Stimulated activated CD8-positive, alpha-beta memory T cell treated with anti-CD3 and anti-CD28 coated beads, Interleukin-15, amount 100 ng/mL, for 24 hours (primary cell): ENCODE measurements around the gene MAP6.

Experiments used
- DNase-seq: peaks from one replicate; pipeline ENCODE4 v3.0.0-alpha.2; 2020; ENCODE audit warnings: low read depth

Gene MAP6

GRCh38 chr11:75549370-75549958, 119.4 kb downstream of the MAP6 start:
- DNase-seq: no peak

- no peak for DNase-seq
These were observed 120.1 kb downstream of the MAP6 start for GRCh38 chr11:75548595-75549272.

- DNase-seq: no peak
These were observed 121.2 kb downstream of the MAP6 start for GRCh38 chr11:75547617-75548058.

DNA sequence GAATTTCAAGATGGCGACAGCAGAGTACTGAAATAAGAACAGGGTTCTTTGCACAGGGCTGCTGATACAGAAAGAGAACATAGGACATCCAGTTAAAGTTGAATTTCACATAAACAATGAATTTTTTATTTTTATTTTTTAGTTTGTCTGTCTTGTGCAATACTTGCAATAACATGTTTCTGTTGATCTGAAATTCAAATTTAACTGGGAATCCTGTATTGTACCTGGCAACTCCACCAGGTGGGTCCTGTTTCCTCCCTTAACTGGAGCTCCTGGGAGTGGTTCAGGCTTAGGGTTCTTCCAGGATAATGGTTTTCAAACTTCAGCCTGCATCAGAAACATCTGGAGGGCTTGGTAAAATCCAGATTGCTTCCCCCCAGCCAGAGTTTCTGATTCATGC, 121.7 kb downstream of the MAP6 start:
- no peak for DNase-seq

GRCh38 chr11:75543806-75544205, 125.0 kb downstream of the MAP6 start:
- DNase-seq: no peak

DNA sequence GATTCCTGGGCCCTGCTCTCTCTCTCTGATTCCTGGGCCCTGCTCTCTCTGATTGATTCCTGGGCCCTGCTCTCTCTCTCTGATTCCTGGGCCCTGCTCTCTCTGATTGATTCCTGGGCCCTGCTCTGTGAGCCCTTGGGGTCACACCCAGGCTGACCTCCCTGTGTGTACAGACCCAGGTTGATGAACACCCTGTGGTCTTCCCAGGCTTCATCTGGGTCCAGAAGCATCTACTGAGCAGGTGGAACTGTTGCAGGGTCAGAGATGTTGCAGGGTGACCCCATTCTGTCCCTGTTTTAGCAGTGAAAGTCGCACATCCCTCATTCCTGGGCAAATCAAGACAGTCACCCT, 126.8 kb downstream of the MAP6 start:
- no peak for DNase-seq

DNA sequence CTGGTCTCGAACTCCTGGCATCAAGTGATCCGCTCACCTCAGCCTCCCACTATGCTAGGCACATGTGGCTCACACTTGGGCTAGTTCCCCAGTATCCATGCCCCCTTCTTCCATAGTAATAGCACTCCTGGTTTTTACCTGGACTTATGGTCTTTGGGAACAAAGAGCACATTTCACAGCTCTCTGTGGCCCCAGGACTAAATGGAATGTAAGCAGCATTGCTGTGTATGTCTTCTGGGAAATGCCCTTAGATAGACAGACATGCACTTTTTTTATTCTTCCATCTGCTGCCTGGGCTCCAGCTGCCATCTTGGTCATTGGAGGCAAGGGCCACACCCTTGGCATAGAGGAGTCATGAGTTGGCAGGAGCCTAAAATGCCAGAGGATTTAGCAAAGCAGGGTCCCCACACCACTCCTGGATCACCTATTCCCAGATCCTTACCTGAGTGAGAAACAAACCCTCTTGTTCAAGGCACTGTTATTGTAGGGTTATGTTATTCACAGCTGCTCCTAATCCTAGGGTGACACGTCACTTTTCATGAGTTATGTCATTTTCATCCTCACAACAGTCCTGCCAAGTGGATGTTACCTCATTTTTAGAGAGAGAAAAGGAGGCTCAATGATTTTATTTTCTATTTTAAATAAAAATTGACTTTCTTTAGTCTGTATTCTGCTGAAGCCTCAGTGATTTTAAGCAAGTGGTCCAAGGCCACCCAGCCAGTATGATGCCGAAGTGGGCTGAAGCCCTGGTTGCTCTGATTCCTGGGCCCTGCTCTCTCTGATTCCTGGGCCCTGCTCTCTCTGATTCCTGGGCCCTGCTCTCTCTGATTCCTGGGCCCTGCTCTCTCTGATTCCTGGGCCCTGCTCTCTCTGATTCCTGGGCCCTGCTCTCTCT, 127.4 kb downstream of the MAP6 start:
- no peak for DNase-seq

GRCh38 chr11:75539459-75540334, 129.1 kb downstream of the MAP6 start:
- DNase-seq: no peak

DNA sequence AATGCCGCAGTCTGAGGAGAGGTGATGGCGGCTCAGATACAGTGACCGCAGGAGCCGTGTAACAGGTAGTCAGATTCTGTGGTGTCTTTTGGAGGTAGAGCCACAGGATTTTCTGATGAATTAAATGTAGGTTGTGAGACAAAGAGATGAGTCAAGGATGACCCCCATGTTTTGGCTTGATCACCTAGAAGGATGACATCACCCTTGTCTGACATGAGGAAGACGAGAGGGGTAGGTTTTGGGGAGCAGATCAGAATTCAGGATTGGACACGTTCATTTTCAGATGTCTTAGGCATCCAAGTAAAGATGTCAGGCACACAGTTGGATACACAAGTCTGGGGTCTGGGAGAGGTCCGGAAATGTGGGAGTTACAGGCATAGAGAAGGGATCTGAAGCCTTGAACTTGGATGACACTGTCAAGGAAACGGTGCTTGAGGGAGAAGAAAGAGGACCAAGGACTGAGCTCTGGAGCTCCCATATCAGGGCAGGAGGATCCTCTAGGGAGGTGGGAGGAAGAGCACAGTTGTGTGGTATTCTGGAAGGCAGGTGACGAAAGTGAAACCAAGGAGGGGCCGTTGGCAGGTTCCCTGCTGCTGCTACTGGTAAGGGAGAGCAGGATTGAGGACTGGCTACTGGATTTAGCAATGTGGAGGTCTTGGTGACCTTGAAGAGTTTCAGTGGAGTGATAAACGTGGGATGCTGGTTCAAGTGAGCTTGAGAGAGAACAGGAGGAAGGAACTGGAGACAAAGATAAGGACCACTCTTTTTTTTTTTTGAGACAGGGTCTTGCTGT, 130.5 kb downstream of the MAP6 start:
- DNase-seq: no peak

DNA sequence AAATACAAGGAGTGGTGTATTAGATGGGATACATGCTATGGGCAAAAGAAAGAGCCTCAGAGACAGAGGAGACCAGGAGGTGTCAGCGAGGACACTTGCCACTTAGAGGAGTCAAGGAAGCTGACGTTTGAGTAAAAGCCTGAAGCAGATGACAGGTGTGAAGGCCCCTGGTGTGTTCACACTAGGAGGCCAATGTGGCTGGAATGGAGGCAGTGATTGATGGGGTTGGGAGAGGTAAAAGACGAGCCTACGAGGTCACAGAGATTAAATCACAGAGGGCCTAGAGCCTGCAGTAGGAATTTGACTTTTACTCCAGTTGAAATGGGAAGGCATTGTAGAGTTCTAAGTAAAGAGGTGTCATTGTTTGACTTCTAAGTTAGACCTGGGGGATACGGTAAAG, 131.1 kb downstream of the MAP6 start:
- no peak for DNase-seq
